LNCAP (cell line): ENCODE data around the gene MAPKAPK5.

Source experiments
- TF ChIP-seq, protein P1 (sequence below): fragments of 450-650 bp; IDR thresholded peaks from 2 replicates; pipeline ENCODE4 v1.5.1; 2017; ENCODE audit warnings: mild to moderate bottlenecking

Gene MAPKAPK5

DNA sequence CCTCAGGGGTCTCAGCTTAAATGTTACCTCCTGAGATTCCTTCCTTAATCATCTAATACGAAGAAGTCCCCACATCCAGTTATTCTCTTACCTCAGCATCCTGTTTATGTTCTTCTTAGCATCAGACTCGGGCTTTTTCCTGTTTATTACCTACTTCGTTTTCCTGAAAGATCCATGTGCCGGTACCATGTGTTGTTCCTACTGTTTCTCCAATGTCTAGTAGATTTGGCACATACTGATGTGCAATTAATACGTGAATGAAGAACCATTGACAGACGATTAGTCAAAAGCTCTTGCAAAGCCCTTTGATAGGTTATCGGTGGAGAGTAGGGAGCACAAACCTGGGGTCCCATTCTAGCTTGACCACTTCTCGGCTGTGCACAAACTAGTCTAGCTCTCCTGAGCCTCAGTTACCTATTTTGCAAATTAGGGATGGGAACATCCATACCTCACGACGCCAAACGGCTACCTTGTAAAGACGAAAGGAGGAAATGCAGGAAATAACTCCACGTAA, 735 bp upstream of the MAPKAPK5 start:
- TF ChIP-seq, protein P1, sequence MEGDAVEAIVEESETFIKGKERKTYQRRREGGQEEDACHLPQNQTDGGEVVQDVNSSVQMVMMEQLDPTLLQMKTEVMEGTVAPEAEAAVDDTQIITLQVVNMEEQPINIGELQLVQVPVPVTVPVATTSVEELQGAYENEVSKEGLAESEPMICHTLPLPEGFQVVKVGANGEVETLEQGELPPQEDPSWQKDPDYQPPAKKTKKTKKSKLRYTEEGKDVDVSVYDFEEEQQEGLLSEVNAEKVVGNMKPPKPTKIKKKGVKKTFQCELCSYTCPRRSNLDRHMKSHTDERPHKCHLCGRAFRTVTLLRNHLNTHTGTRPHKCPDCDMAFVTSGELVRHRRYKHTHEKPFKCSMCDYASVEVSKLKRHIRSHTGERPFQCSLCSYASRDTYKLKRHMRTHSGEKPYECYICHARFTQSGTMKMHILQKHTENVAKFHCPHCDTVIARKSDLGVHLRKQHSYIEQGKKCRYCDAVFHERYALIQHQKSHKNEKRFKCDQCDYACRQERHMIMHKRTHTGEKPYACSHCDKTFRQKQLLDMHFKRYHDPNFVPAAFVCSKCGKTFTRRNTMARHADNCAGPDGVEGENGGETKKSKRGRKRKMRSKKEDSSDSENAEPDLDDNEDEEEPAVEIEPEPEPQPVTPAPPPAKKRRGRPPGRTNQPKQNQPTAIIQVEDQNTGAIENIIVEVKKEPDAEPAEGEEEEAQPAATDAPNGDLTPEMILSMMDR, result no peak

- TF ChIP-seq, protein P1, result no peak
These were observed 748 bp downstream of the MAPKAPK5 start for GRCh38 chr12:111842556-111843396.

GRCh38 chr12:111846016-111846415, 4.0 kb downstream of the MAPKAPK5 start:
- TF ChIP-seq, protein P1, result no peak

DNA sequence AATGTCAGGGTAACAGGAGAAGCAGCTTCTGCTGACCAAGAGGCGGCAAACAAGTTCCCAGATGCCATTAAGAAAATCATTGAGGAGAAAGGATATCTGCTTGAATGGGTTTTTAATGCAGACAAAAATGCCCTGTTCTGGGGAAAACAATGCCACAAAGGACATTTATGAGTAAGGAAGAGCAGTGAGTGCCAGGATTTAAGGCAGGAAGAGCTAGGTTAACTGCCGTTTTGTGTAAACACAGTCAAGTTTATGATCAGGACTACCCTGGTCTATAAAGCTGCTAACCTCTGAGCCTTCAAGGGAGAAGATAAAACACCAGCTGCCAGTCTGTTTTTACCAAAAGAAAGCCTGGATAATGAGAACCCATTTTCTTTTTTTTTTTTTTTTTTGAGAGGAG, 8.5 kb downstream of the MAPKAPK5 start:
- TF ChIP-seq, protein P1, result no peak

GRCh38 chr12:111858186-111858585, 16.2 kb downstream of the MAPKAPK5 start:
- TF ChIP-seq, protein P1, result no peak

GRCh38 chr12:111858778-111859177, 16.8 kb downstream of the MAPKAPK5 start:
- TF ChIP-seq, protein P1, result no peak

DNA sequence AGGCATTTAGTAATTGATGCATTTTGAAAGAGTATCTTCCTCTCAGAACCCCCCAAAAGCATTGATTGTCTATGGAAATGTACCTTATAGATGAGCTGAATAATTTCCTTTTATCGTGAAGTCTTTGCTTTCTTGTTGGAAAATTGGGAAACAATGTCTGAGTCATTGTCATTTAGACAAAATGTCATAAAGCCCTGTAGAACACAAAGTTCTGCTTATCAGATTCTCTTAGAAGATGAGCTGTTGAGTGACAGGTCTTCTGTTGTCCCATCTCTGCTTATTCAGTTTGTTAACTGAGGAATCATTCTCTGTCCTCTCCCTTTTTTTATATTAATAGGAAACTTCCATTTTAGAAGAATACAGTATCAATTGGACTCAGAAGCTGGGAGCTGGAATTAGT, 22.9 kb downstream of the MAPKAPK5 start:
- TF ChIP-seq, protein P1, result no peak
